NCI-H187 (cell line): ENCODE results near the gene RGP1.

ENCODE experiments used
- DNase-seq, 2 experiments: peaks; one replicate each; lab custom pipeline; 2025; lab: John Stamatoyannopoulos, UW

Gene RGP1

GRCh38 chr9:35719546-35719945 lies 29.5 kb upstream of the RGP1 start:
- no peak for DNase-seq

- no peak for DNase-seq
Observed at GRCh38 chr9:35723426-35723825, 25.7 kb upstream of the RGP1 start.

- DNase-seq, result no peak
Observed at GRCh38 chr9:35723908-35724307, 25.2 kb upstream of the RGP1 start.

DNA sequence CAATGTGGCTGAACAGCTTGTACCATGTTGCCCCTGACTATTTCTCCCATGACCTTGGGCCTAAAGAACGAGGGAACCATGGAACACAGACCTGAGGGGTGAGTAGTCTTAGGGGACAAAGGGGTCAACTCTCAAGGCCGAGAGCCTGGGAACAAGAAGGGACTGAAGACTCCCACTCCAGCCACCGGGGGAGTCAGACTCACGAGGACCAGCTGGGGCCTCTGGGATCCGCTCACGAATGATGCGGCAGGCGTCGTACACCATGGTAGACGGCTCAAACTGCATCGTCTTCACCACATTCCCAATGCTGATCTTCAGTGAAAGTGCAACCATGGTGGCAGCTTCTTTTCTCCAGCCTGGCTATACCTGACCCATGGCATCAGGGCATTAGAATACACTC lies 23.7 kb upstream of the RGP1 start:
- DNase-seq, result no peak

DNA sequence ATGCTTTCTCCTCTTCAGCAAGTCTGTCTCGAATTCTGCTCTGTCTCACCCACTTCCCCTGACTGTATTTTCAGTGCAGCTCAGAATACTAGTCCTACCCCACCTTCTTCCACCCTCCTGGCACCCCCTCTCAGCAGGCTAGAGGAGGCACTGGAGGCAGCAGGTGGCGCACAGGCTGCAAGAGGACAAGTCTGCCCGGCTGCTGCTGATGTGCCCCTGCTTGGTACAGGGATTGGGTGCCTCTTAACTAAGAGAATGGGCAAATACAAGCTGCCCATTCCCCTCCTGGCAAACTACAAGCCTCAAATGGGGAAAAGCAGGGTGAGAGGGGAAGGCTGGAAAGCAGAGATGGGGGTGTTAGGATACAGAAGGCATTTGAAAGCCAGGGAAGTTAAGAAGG lies 22.2 kb upstream of the RGP1 start:
- no peak for DNase-seq

- DNase-seq, result no peak
Observed at GRCh38 chr9:35727676-35728040, 21.4 kb upstream of the RGP1 start.

DNA sequence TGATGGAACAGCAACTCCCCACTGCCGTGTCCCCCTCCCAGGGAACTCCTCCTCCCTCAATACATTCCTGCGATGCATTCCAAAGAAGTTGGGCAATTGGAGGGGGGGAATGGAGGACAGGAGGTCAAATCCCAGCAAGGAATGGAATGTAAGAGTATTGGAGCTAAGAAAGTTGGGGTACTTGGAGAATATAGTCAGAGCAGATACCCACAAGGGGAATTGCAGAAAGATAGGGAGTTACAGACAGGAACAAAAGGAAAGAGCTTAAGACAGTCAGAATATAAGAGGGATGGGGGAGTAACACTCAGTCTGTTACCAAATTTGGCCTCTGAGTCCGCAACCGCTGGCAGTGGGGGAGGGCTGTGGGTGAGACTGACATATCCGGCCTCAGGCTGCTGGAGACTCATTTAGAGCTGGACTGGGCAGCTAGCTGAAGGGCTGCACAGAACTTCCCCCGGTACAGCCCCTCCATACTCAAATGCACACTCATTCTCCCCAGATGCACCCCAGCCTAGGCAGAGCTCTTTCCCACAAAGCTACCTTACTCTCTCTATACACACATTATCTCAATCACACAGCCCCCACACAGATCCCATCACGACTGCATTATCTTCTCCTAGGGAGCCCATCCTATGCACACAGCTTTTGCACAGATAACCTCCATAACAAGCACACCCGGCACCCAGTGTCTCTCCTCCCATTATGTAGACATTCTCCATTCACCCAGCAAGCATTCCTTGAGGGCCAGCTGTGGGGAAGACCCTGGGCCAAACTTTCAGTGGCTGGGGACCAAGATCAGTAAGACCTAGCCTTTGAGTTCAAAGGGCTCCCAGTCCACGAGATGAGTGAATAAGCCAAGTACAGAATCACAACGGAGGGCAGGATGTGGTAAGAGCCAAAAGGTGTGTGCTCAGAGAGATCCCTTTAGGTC lies 20.8 kb upstream of the RGP1 start:
- no peak for DNase-seq

DNA sequence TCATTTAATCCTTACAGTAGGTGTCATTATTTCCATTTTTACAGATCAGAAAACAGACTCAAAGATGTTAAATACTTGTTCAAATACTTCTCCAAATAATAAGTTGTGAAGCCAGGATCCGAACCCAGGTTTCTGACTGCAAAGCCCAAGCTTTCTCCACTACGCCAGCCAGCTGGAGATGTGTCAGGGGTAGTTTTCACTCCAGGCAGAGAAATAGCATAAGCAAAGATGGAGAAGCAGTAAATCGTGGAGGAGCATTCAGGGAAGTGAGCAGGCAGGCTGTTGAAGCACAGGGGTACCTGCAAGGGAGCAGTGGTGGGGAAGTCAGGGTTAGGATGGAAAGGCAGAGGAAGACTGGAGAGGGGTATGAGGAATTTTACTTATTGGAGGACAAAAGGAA lies 20.0 kb upstream of the RGP1 start:
- no peak for DNase-seq

DNA sequence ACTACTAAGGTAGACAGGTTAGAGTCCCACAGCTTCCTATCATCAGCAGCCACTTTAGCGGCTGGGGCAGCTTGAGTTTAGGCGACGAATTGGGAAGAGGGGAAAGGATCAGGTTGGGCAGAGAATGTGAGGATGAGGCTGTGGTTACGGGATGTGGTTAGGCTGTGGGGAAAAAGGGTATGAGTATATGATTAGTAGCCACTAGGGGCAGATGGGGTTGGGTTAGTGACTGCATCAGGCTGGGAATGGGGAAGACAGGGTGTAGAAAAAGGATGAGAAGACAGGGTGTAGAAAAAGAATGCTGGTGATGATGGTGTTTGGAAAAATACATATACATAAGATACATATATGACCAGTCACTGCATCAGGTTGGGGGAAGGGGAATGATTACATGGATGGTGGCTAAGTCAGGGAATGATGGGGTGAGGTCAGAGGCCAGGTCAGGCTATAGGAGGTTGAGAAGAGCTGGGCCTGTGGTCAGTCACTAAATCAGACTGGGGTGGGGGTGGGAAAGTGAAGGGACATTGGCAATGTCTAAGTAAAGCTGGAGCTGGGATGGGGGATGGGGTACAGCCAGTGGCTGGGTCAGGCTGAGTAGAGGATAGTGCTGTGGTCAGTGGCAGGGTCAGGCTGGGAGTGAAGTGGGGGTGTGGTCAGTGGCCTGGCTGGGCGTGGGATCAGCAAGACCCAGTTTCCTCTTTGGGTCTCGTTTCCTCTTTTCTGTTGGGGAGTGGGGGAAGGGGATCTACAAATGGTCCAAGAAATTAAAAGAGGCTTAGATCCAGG lies 19.2 kb upstream of the RGP1 start:
- no peak for DNase-seq

GRCh38 chr9:35730486-35730854 lies 18.6 kb upstream of the RGP1 start:
- no peak for DNase-seq

GRCh38 chr9:35731415-35732184 lies 17.5 kb upstream of the RGP1 start:
- no peak for DNase-seq

DNA sequence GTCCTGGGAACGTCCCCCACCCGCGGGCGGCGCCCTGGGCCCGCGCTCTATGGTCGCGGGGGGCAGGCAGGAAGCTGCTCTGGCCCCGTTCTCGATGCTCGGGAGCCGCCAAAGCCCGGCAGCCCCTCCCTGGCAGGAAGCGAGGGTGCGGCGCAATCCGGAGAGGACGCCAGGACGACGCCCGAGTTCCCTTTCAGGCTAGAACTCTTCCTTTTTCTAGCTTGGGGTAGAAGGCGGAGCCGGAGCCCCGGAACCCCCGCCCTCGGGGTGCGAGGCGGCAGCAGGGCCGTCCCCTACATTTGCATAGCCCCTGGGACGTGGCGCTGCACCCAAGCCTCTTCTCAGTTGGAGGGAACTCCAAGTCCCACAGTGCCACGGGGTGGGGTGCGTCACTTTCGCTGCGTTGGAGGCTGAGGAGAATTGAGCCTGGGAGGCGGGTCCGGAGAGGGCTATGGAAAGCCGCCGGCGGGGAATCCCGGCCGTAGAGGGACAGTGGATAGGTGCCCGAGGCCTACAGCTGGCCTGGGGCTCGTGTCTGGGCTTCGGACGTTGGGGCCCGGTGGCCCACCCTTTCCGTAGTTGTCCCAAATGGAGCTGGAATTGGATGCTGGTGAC lies 16.8 kb upstream of the RGP1 start, which contains the start of the genes CREB3 and TLN1:
Gene CREB3 (plus strand): TSS at position 482 of the 615 bp plus-strand sequence. CDS start 107 bp downstream, at position 589.
Gene TLN1 (minus strand): TSS at position 11 of the 615 bp plus-strand sequence. CDS start 6,501 bp downstream, outside the sequence.
- DNase-seq, result peak; percentile 85 to 93

- DNase-seq, result no peak
Observed at GRCh38 chr9:35732800-35733541, 16.1 kb upstream of the RGP1 start.

DNA sequence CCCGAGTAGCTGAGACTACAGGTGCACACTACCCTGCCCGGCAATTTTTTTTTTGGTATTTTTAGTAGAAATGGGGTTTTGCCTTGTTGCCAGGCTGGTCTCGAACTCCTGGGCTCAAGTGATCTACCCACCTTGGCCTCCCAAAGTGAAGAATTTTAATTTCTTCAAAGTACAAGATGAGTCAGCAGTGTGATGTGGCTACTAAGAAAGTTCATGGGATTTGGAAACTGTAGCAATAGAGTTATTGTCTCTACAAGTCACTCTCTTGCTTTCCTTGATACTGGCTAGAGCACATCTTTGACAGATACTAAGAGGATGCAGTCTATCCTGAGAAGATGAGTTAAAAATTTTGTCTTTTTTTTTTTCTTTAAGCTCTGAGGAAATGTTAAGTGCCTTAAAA lies 15.0 kb upstream of the RGP1 start:
- no peak for DNase-seq

GRCh38 chr9:35736201-35736633 lies 12.9 kb upstream of the RGP1 start:
- no peak for DNase-seq

GRCh38 chr9:35737143-35737542 lies 11.9 kb upstream of the RGP1 start:
- no peak for DNase-seq

GRCh38 chr9:35738186-35738585 lies 10.9 kb upstream of the RGP1 start:
- no peak for DNase-seq

- no peak for DNase-seq
Observed at GRCh38 chr9:35738924-35739323, 10.2 kb upstream of the RGP1 start.

DNA sequence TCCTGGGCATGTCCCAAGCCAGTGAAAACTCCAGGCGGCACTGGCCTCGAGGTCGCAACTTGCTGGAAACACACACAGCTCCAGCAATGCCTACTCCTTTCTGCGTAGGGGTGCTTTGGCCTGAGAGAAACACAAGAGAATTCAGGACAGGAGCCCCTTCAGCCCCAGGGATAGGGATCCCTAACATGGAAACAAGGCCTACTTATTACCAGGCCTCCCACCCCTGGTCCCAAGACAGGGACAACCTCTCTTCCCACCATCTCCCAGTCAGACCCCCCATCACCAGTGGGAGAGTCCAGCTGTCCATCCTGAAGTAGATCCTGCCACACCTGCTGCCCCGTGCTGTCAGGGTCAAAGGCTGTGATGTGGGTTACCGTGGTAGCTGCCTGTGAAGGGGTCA lies 8.8 kb upstream of the RGP1 start:
- no peak for DNase-seq

DNA sequence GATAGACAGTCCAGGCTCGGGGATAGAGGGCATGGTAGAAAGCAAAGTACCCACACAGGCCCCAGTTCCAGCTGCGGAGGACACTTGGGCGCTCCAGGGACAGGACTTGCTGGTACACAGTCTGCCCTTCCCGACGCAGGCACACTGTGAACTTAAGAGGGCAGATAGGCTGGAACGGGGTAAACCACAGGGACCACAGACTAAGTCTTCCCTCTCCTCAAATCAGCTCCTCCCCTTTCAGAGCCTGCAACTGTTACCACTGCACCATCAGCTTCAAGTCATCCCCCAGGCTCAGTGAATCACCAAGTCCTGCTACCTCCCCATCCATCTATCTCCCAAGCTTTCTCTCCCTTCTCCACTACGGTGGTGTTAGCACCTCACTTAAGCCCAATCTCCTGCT lies 7.3 kb upstream of the RGP1 start:
- no peak for DNase-seq

- no peak for DNase-seq
Observed at GRCh38 chr9:35743452-35743851, 5.6 kb upstream of the RGP1 start.
